BE2C (cell line): ENCODE results near the gene CAV1.

Experiments
- DNase-seq: peaks from one replicate; pipeline ENCODE4 v3.0.0-alpha.2; 2020
- H3K27me3 ChIP-seq: fragments of 250-450 bp; sonication (Bioruptor Pico); 2 replicates; pipeline ENCODE4 v1.5.1; 2020; ENCODE audit warnings: mild to moderate bottlenecking
- H3K36me3 ChIP-seq: fragments of 250-450 bp; sonication (Bioruptor Pico); 2 replicates; pipeline ENCODE4 v1.5.1; 2020; ENCODE audit warnings: mild to moderate bottlenecking
- H3K4me1 ChIP-seq: fragments of 250-450 bp; sonication (Bioruptor Pico); 2 replicates; pipeline ENCODE4 v1.5.1; 2020
- H3K4me3 ChIP-seq: 2 replicates; pipeline ENCODE4 v1.5.1; 2011; ENCODE audit warnings: low read depth, low read length
- H3K9me3 ChIP-seq: fragments of 250-450 bp; sonication (Bioruptor Pico); 2 replicates; pipeline ENCODE4 v1.5.1; 2020
- CTCF ChIP-seq: IDR thresholded peaks from 2 replicates; pipeline ENCODE4 v1.5.1; 2012; ENCODE audit warnings: mild to moderate bottlenecking, low read depth, low read length

CAV1 gene

GRCh38 chr7:116490351-116490750 lies 34.5 kb upstream of the CAV1 start:
- no peak for TF ChIP-seq CTCF
- no peaks in the 10 kb centered on the region for H3K4me1 ChIP-seq

GRCh38 chr7:116491887-116492653 lies 32.8 kb upstream of the CAV1 start:
- H3K36me3 ChIP-seq, result no peaks in the 10 kb centered on the region
- no peak for DNase-seq
- H3K9me3 ChIP-seq, result no peaks in the 10 kb centered on the region
- no peak overlapping the region for H3K4me3 ChIP-seq
- no peak for TF ChIP-seq CTCF
- no peaks in the 10 kb centered on the region for H3K27me3 ChIP-seq
- no peaks in the 10 kb centered on the region for H3K4me1 ChIP-seq

More at GRCh38 chr7:116490351-116490750, 34.5 kb upstream of the CAV1 start:
- Histone ChIP-seq H3K4me3 (no peak overlapping the region), H3K36me3 (no peaks in the 10 kb centered on the region), H3K9me3 (no peaks in the 10 kb centered on the region), H3K27me3 (no peaks in the 10 kb centered on the region)
- DNase-seq, result no peak

DNA sequence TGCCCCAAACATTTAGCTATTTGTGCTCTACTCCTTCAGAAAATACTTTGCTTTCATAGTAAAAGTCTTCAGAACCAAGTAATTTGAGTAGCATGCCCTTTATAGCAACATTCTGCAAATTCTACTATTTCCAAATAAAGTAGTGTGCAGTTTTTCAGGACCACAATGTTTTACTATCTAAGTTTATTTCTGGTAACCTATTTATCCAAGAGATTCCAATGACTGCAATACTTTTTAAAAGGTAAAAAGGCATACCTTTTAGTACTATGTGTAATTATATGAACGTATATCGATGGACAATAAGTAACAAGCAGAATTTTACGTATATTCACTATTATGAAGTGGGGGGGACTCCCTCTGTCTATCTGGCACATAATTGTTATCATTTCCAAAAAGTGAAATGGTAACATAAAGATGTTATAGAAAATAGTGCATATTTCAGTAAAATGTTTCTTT lies 32.2 kb upstream of the CAV1 start:
- TF ChIP-seq CTCF, result no peak
- H3K36me3 ChIP-seq, result no peaks in the 10 kb centered on the region
- H3K27me3 ChIP-seq, result no peaks in the 10 kb centered on the region
- H3K9me3 ChIP-seq, result no peaks in the 10 kb centered on the region
- DNase-seq, result no peak
- no peak overlapping the region for H3K4me3 ChIP-seq
- H3K4me1 ChIP-seq, result no peaks in the 10 kb centered on the region

GRCh38 chr7:116493449-116493848 lies 31.4 kb upstream of the CAV1 start:
- H3K4me3 ChIP-seq, result no peak overlapping the region
- H3K9me3 ChIP-seq, result no peaks in the 10 kb centered on the region
- no peak for DNase-seq
- no peaks in the 10 kb centered on the region for H3K4me1 ChIP-seq
- TF ChIP-seq CTCF, result no peak
- H3K27me3 ChIP-seq, result no peaks in the 10 kb centered on the region
- H3K36me3 ChIP-seq, result no peaks in the 10 kb centered on the region

DNA sequence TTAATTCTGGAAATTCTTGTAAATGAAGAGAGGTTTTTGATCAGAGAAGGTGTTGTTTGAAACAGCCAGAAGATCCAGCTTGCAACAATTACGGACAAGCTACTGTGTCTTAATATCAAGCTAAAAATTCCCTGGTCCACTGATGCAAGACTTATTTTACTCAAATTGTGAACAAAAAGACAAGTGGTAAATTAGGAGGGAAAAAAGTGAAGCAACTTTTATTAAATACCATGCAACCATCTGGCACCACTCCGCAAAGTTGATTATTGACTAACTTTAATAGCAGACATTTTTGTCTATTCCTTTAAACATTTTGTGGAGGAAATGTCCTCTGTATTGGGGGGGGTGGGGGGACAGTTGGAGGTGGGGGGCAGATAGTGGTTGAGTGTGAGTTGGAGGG lies 30.4 kb upstream of the CAV1 start:
- no peak for DNase-seq
- Histone ChIP-seq H3K4me1 (no peaks in the 10 kb centered on the region), H3K27me3 (peaks cover 4% of the 10 kb centered on the region), H3K4me3 (no peak overlapping the region), H3K9me3 (no peaks in the 10 kb centered on the region), H3K36me3 (no peaks in the 10 kb centered on the region)
- no peak for TF ChIP-seq CTCF

GRCh38 chr7:116495736-116496135 lies 29.1 kb upstream of the CAV1 start:
- Histone ChIP-seq H3K4me3 (no peak overlapping the region), H3K9me3 (no peaks in the 10 kb centered on the region), H3K4me1 (no peaks in the 10 kb centered on the region), H3K36me3 (no peaks in the 10 kb centered on the region), H3K27me3 (peaks cover 17% of the 10 kb centered on the region)
- no peak for TF ChIP-seq CTCF
- no peak for DNase-seq
